GM19467 (cell line): ENCODE data around the gene IBTK.
"Not testable (repeated sequence)": the region's sequence is repeated elsewhere in the genome, so short reads cannot be mapped to it uniquely, and the experiment has no call there.

Source experiments
- ATAC-seq: cut with Tn5 transposase; IDR thresholded peaks from one replicate; pipeline ENCODE4 v1.9.1; 2021; ENCODE audit warnings: mild to moderate bottlenecking, moderate library complexity; ENCODE audit not compliant: unreplicated experiment

The IBTK gene

DNA sequence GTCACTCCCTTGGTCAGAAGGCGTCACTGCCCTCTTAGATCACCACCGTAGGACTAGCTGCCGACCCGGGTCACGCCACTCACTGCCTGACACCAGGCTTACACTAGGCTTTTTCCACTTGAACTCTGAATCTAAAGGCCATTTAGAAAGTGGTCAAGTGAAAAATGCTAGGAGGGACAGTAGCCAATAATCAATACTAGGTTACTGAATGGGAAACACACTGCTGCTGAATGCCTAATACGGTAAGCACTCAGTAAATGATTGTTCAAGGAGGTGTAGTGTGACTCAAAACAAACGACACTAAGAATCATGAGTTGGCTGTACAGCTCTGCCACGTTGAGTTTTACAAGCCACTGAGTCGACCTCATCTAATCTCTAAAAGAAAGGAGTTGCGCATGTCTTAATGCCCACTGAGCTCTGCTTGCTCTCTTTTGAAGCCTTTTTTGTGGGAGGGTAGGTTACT lies 760 bp upstream of the IBTK start:
- peak; percentile 62 for ATAC-seq

DNA sequence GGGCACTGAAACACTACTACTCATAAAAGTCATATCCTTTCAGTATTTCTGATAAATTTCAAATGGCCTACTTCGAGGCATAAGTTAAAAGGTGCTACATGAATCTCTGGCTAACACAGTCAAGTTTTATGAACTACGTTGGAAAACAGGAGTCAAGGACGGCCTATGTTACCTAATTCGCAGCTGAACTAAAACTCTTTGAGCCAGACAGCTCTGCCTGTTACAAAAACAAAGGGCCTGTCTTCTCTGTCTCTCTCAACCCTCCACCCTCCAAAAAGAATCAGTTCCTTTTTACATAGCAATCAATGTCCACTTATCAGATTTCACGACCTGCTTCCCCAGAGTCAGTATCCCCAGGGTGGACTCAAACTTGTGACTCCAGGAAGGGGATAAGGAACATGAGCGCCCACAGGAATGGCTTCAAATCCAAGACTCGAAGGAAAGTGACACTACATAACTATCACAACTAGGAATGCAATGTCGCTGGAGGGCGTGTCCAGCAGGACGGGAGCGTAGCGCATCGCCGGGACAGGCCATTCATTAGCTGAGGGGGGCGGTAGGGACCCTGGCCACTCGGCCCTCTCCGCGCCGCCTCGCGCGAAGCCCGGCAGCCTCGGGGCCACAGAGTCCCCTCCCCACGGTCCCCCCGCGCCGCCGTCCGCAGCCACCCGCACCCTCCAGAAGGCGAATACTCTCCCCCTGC lies 591 bp downstream of the IBTK start:
- ATAC-seq, result peak; percentile 22

DNA sequence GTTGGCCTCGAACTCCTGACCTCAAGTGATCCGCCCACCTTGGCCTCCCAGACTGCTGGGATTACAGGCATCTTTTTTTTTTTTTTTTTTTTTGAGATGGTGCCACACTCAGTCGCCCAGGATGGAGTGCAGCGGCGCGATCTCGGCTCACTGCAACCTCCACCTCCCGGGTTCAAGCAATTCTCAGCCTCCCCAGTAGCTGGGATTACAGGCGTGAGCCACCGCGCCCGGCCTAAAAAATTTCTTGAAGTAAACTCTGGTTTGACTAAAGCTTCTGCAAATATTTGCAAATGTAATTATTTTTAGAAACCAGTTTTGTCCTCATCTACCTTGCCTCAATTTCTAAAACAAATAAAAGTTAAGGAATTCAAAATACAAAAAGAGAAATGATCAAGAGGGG lies 1.2 kb downstream of the IBTK start:
- ATAC-seq, result no peak

DNA sequence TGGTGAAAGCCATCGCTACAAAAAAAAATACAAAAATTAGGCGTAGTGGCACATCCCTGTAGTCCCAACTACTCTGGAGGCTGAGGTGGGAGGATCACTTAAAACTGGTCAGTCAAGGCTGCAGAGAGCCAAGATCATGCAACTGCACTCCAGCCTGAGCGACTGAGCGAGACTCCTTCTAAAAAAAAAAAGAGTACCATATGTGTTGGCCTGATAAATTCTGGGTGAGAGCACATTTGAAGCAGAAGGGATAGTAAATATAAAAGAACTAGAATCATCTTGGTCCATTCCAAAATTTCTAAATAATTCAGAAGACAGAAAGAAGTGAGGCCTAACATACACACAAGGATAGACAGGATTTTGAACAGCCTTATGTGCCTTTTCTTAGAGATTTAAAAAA lies 2.2 kb downstream of the IBTK start:
- no peak for ATAC-seq

DNA sequence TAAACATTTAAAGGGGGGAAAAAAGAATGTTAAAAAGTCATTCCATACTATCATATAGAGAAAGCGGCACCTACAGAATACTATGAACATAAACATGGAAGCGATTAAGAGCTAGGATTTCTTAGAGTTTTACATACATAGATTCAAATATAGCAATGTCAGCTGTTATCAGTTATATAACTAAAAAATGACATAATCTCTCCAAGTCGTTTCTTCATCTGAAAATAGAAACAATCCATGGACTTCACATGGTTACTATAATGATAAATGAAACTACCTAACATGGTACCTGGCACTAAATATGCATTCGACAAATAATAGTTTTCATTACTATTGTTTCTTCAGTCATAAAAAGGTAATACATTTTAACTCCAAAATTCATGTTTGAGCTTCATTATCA lies 3.7 kb downstream of the IBTK start:
- ATAC-seq, result no peak

DNA sequence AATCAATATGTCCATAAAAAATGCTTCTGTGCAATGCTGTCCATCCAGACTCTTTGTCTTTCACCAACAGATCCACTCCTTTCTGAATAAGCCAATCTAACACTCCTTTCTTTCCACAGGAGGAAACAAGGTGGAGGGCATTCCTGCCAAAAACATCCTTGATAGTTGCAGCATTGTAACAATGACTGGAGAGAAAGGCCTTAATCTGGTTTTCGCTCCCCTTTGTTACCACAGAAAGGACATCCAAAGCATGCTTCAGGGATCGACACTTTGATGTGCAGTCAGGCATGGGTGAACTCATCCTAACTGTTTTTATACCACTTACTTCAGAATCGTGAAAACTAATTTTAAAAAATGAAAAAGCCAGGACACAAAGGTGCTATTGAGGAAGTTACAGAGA lies 7.4 kb downstream of the IBTK start:
- ATAC-seq, result no peak

DNA sequence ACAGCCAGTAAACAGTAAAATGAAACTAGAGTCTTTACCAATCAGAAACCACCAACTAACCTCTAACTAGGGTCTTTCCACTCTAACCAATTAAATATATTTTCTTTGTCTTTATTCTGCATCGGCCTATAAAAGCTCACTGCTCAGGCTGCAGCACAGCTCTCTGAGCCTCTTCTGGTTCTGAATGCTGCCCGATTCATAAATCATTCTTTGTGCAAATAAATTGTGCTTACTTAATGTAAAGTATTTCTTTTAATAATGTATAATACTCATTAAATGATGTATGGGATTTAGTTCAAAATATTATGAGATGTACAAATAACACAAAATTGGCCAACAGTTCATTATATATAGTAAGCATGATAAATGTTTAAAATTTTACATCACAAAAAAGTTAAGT lies 7.9 kb downstream of the IBTK start:
- ATAC-seq, result no peak

DNA sequence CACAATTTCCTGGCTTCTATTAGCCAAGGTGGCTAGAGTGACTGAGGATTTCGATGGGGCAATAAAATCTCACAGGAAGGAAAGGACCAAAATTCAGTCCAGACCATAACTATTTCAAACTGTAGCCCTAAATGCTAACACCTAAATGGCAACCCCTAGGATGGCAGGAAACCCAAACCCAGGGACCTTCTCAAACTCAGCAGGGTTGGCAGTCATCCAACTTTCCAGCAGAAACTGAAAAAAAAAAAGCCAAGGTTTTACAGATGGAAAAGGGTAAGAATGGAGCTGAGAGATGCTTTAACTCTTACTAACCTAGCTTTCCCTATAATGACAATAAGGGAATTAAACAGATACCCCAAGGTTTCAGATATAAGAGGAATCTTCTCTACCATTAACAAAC lies 10.5 kb downstream of the IBTK start:
- ATAC-seq, result no peak

DNA sequence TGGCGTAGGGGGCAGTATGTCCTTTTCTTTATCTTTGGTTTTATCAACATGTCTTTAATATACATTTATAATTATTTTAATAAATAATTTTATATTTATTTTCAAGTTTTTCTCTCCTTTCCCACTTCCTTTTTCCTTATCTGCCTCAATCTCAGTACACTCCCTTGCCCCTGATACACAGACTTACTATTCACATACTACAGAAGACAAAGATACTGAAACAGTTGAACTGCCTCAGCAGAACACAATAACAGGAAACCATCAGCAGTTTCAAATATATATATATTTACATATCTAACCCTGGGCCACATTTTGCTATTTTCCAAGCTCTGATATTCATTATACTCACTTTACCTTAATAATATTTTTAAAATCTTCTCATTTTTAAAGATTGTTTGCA lies 19.8 kb downstream of the IBTK start:
- ATAC-seq, result peak; percentile 92

DNA sequence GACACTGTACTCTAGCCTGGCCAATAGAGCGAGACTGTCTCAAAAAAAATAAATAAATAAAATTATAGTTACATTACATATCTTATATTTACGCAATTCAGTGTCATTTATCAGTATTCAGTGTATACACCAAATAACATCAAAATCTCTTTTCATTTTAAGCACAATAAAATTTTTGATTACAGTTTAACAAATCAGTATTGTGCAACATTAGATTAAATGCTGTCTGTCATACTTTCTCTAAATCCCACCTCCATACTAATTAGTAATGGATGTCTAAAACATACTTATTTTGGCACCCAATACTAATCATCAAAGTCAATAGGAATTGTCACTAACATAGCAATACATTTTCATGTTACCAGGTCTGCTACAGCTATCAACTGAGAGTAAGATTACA lies 27.4 kb downstream of the IBTK start:
- ATAC-seq, result no peak

DNA sequence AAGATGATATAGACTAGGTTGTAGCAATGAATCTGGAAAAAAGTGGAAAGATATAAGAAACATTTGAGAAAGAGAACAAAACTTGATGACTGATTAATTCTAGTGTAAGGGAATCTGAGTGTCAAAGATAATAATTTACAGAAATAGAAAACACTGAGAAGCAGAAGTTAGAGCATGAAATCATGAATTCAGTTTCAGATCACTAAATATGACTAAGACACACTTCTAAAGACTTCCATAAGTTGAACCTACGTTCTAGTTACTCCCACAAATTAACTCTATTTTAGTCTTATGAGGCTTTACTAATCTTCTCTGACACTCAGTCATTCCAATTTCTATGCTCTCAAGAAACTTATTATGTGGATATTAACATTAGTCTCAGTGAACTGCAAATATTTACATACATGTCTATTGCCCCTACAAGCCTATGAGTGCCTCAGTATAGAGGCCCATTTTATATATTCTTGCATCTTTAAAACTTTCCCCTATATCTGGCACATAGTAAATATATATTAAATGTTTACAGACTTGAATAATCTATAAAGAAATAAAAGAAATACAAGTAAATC lies 30.4 kb downstream of the IBTK start:
- ATAC-seq, result peak; percentile 96

DNA sequence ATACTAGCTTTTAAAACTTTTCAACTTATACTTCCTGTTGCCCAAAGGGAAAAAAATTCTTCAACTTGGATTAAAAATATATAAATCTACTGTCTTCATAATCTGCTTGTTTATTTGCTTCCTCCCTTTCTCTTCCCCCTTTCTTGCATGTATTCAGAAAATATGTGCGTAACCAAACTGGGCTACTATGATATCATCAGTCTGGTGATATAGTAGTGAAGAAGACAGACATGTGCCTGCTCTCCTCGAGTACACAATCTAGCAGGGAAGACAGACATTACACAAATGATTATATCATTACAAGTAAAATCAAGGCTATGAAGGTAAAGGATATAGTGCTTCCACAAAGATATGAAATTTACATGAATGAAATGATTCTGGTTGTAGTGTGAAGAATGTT lies 31.0 kb downstream of the IBTK start:
- ATAC-seq, result peak; percentile 27

DNA sequence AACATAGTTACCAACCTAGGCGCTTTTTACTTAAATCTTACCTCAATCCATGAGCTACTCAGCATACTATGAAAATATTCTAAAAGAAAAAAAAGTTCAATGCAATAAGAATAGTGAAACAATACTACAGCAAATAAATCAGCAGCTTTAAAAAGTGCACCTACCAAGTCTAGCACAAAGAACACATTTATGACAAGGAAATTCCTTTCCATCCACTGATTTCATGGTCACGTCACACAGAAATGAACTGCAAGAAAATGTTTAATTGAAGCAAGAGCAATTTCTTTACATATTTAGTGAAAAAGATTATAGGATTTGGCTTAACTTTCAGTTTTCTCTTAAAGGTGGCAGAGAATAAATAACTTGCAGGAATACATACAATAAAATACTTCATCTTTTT lies 36.2 kb downstream of the IBTK start:
- ATAC-seq, result no peak

DNA sequence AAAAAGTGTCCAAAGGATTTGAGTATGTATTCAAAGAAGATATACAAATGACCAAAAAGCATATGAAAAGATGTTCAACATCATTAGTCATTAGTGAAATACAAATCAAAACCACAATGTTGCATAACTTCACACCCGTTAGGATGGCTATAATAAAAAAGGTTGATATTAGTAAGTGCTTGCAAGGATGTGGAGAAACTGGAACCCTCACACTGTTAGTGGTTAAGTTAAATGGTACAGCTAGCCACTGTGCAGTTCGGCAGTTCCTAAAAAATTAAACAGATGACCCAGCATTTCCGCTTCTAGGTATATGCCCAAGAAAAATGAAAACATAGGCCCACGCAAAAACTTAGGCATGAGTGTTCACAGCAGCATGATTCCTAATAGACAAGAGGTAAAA lies 38.6 kb downstream of the IBTK start:
- no peak for ATAC-seq

DNA sequence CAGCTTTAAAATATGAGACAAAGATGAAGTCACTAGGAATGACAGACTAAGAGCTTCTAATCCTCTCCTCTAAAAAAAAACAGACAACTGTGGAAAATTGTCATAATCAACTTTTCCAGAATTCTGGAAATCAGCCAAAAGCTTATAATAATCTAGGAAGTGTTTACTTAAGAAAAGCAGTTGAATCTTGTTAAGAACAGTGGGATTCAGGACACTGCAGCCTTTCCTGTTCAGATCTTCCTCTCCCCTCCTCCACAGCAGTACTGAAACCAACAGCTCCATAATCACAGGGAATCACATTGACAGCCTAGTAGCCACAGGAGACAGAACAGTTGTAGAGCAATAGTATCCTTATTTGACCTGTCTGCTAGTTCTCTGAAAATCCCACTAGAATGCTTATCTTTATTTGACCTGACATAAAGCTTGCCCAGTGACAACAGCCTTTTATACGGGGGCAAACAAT lies 41.6 kb downstream of the IBTK start:
- no peak for ATAC-seq

DNA sequence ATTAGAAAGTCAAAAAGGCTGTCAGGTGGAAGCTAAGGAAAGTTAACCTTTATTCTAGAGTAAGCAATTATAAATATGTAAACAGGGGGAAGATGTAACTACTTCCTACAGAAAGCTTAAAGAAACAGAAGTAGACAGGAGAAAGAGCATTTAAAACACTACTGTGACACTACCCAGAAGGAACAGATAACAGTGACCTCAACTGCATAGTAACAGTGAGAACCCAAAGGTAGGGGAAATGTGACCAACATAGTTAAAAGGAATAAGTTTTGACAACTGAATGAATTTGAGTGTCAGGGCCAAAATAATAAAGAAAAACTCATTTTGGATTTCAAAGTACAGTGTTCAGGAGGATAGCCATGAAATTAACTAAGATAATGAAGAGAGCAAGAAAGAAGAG lies 43.5 kb downstream of the IBTK start:
- no peak for ATAC-seq

DNA sequence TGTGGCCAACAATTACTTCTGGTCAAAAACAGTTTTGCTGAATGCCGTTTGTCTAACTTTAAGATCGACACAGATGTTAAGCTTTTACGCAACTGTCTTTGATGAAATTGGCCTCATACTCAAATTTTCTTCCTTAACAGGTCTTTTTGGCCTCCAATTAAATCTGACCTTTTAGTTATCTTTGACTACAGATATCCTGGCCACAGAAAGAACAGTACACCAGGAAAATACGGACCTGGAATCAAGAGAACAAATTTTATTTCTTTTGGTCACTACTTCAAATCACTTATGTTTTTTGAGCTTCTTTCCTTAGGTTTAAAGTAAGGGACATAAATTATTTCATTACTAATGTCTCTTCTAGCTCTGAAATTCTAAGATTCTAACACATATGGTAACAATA lies 49.8 kb downstream of the IBTK start:
- no peak for ATAC-seq

DNA sequence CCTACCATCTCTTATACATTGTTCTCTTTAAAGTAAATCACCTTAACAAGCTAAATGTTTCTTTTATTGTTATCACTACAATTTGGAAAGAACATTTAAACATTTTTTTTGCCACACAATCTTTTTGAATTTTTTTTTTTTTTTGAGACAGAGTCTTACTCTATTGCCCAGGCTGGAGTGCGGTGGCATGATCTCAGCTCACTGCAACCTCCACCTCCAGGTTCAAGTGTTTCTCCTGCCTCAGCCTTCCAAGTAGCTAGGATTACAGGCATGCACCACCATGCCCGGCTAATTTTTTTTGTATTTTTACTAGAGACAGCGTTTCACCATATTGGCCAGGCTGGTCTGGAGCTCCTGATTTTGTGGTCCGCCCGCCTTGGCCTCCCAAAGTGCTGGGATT lies 50.3 kb downstream of the IBTK start:
- ATAC-seq, result not testable (repeated sequence)

DNA sequence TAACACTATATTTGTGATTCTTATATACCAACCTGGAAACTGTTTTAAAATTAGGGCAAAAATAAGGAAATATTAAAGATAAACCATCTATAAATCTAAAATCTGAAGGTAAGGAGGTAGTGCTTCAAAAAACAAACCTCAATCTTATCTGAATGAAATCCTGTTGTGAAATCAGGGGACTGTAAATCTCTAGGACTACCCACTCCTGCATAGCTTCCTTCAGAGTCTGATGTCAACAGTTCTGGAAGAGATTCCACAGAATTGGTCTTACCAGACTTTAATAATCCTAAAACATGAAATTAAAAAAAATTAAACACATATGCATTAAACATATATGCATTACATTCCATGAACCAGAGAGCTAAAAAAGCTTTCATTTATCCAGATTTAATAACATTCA lies 51.4 kb downstream of the IBTK start:
- no peak for ATAC-seq

DNA sequence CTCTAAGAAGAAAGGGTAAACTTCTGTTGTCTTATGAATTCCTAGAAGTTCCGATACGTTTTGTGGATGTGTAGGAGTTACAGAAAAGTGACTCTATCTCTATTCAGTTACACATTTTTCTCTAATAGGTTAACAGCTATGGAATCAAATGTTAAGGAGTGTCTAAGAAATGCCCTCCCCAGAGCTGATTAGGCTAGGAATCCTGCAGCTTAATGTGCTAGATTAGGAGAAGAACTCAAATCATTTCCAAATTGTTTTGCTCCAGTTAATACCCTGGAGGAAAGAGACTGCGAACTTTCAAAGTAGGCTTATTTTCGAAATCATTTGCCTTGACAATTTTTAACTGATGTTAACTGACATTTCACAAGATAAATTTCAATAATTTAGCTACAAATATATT lies 51.9 kb downstream of the IBTK start:
- no peak for ATAC-seq

DNA sequence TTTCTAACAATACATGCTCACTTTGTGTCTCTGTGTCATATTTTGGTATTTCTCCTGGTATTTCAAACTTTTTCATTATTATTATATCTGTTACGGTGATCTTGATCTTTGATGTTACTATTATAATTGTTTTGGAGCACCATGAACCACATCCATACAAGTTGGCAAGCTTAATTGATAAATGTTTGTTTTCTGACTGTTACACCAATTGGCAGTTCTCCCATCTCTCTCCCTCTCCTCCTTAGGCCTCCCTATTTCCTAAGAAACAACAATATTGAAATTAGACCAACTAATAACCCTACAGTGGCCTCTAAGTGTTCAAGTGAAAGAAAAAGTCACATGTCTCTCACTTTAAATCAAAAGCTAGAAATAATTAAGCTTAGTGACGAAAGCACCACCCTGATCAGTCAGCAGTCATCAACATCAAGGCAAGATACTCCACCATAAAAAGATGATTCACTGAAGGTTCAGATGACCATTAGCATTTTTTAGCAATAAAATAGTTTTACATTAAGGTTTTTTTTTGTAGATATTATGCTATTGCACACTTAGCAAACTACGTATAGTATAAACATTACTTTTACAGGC lies 61.5 kb downstream of the IBTK start:
- no peak for ATAC-seq

DNA sequence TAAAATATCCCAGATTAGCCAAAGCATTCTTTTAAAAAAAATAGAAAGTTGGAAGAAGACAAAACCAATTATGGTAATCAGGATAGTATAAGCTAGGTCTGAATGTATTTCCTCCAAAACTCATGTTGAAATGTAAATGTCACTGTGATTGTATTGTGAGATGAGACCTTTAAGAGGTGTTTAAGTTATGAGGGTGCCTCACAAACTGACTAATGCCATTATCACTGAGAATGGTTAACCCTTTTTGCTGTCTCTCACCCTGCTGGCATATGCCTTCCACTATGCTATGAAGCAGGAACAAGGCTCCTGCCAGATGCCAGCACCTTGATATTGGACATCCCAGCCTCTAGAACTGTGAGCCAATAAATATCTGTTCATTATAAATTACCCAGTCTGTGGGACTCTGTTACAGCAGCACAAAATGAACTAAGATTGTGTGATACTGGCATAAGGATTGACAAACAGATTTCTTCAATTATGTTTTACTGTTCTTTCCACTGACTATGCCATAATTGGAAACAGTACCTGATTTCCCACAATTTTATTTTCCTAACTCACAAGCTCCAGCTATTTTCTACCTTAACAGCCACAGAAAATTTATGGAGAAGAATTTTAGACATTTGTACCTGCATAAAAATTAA lies 63.8 kb downstream of the IBTK start:
- ATAC-seq, result no peak
